T-helper 2 cell treated with Interferon-gamma antibody and Interleukin-4, amounts not matched to agents 100 ng/mL and 5 ng/mL, for 36 hours (primary cell): Measurements from ENCODE around the gene ADRB2. TPM values are rescaled to one million over a fixed set of nuclear protein-coding genes. Genes with fewer than 3 reads are reported as not detected.

Experiments
- intact Hi-C: fragments of 100-400 bp; cut with micrococcal nuclease; formaldehyde crosslinking; loops from one replicate; pipeline ENCODE4 v1.15.1; 2023
- total RNA-seq: library from RNA; stranded (reverse); gene quantifications from 2 replicates; pipeline ENCODE4 v1.2.3, GENCODE V29; 2022

The ADRB2 gene
- total RNA-seq, 1 donor from 2014 or later: 0.34 TPM

DNA sequence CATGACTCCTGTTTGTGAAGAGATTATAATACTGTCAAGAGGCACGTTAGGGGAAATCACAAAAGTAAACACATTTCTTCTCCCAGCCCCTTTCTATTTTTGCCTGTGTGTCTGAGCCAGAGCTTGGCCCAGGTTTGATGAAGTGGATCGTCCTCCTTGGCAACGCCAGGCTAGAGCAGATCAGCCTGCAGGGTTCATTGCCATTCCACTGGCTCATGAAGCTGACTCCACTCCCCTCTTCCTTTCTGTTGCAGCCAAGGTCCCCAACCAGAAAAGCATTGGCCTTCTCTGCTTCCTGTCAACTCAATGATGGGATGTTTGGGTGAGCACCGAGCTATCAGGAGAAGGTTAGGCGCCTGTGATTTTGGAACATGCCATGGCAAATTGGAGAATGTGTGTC lies 3.3 kb downstream of the ADRB2 start:
- intact Hi-C loops: loop anchor here (5.0 to 10.0 kb wide), 3 partner anchors 285 to 723 kb away; partner anchors contain the start of genes CSNK1A1 and GRPEL2

DNA sequence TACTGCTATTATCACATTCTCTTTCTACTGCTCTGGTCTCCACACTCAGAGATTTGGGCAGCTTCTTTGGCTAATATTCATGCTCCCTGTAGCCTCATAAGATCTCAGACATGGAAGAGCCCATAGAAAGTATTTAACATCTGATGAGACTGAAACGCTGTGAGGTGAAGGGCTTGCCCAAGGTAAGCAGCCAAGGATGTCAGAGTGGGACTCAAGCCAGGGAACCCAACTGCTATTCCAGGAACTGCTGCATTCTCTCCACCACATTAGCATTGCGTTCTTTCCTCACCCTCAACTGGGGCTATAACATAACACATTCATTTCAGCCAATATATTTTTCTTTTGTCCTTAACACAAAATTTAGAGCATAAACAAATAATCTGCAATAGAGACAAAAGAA lies 3.8 kb downstream of the ADRB2 start:
- intact Hi-C loops: no loop called here

DNA sequence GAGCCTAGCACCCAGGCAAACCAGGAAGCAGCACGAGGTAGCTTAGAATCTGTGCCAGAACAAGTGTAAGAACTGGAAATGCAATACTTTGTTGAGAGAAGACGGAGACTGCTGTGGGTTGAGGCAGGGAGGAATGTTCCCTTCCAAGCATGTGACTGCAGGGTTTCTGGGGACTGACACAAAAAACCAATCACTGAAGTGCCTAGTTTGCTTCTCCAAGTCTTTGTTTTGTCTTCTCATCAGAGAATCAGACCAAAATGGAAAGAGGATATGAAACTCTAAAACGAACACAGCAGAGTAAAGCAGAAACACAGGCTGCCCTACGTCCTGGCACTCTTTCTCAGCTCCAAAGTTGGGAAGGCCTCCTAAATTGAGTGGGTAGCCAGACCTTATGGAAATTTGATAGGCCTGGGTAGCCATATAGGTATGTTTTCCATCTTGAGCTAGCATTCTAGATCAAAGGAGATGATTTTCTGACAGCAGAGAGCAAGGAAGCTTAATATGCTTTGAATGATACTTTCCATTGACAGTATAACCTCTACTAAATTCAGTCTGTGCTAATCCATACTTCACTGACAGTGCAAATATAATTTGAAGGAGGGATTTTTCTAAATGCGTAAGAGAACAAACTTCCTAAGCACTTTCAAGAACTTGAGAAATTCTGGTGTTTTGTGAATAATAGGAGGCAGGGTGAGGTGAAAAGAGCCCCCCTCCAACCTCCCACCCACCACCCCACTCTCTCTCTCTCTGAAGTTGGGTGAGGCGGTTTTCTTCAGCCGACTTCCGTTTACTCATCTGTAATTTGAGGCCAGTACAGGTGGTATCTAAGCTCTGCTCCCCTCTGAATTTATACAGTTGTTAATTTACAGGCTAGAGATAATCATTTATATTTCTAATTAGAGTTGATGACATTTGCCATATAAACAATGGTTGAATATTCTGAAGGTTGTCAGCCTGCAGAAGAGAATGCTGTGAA lies 5.5 kb downstream of the ADRB2 start:
- intact Hi-C loops: no loop called here

DNA sequence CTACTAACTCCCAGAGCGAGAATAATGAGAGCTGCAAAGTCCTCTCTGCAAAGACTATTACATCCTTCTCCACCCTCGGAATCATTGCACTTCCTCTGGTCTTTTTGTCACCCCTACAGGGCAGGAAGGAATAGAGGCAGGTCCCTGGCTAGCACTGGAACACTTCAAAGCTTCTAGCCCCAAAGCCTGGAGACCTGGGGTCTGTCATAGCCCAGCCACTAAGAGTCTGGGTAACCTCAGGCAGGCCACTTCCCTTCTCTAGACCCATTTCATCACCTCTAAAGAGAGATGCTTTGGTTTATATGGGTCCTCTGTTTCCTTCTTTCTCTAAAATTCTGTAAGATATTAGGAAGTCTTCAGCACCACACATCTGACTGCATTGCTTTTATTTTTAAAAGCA lies 6.7 kb downstream of the ADRB2 start:
- intact Hi-C loops: no loop called here

DNA sequence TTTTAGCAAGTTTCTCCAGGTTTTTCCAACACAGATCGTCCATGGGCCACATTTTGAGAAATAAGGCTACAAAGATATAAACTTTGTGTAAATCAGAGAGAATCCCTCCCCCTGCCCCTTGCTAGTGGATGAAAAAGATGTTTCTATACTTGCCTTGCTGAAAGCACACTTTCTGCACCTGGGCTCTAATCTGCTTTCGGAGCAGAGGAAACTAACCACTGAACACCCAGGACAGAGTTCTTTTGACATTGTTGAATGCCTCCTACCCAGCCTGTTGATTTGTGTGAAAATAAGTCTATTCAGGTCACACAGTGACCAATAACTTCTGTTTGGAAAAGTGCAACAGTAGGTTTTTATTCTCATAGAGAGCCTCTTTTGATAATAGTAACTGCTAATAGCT lies 7.5 kb downstream of the ADRB2 start:
- intact Hi-C loops: no loop called here

DNA sequence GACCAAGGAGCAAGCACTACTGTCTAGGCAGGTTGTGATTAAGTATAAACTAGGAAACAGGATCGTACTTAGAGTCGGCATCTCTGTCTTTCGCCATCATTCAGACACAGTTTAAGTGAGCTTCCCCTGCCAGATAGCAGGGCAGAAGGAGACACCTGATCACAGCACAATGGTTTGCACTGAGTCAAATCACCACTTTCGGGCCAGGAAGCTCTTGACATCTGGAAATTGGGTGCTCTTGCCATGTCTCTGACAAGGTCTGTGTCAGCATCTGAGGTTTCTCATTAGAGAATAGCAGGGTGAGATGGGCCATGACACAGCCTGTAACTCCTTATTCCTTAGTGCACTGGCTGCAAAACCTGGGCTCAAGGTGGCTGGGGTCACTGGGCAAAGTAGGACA lies 8.3 kb downstream of the ADRB2 start:
- intact Hi-C loops: no loop called here

DNA sequence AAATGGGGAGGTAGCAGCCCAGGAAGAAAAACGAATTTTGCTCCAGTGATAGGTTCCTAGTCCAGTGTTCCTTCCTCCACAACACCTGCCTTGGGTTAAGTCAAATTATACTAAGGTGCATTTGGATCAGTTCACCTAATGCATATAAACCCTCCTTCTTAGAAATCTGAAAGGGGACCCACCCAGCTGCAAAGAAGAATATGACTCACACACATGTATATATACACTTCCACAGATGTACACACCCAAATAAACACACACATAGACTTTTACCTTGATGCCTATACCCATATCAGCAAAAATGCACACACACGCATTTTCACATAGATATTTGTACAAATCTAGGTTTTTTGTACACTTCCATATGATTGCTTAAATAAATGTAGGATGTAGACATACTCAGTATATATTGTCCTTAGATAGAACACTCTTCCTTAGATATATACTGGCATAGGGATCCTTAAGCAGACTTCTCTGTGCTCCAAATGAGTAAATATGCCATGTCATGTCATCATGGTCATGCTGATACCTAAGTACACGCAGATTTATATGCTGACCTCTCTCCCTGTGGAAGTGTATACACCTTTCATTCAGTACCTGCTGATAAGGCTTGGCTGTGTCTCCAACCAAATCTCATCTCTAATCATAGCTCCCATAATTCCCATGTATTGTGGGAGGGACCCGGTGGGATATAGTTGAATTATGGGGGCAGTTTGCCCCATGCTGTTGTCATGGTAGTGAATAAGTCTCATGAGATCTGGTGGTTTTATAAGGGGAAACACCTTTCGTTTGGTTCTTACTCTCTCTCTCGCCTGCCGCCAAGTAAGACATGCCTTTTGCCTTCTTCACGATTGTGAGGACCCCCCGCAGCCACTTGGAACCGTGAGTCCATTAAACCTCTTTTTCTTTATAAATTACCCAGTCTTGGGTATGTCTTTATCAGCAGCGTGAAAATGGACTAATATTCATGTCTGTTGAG lies 10.2 kb downstream of the ADRB2 start:
- intact Hi-C loops: no loop called here

DNA sequence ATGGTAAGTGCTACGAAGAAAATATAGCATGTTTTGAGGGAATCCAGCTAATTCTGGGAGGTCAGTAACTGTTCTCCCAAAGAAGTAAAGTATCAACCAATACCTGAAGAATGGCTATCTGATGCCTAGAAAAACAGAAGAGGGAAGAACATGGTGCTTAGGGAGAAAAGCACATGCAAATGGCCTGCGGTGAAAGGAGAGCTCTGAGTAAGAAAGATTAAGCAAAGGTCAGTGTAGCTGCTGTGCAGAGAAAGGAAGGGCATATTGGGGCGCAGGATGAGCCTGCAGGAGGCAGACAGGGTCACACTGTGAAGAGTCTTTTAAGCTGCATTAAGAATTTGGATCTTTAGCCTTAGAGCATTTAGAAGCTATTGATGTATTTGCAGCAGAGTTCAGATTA lies 11.0 kb downstream of the ADRB2 start:
- intact Hi-C loops: no loop called here

DNA sequence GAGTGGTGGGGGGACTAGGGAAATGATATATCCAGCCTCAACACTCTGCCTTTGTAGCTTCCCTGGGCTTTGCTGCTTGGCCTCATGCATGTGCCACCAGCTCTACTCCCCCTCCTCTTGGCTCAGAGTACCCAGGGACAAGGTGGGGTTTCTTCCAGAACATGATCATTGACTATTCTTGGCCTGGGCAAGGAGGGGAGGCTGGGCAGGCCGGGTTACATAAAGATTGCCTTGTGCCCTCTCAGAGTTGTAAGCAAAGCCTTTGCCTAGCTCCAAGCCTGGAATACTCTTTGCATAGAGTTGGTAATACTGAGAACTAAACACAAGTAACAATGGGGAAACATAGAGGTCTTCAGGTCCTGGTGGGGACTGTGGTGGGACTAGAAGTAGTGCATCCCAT lies 11.9 kb downstream of the ADRB2 start:
- intact Hi-C loops: no loop called here

DNA sequence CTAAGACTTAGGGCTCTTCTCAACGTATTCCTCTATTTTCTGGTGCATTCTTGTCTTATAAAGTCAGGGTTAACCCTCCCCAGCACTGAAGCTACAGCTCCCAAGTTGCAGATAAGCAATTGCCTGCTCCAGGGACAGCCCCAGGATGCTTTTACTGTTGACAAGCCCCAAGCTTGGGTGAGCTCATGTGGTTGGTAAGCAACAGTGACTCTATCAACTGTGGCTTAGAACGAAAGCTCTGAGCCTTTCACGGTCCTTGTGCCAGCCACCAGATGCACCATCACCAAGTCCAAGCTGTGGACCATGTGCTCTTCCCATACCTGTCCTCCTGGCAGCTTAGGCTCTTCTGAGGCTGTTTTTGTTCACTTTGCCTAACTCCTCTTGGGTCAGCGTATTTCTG lies 13.5 kb downstream of the ADRB2 start:
- intact Hi-C loops: no loop called here

DNA sequence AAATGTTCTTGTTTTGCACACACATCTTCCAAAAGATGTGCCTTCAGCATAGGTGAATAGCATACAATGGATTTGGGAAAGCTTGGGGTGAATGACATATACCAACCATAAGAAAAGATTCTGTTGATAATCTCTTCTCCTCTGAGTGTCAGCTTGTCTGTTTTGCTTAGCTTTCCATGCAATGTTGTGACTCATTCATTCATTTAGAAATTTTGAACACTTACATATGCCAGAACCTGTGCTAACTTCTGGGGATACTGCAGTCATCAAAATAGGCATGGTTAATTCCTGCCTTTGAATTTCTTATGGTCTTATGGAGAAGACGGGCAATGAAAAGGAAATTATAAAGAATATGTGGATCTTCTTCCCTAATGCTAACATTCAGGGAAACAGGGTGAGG lies 14.1 kb downstream of the ADRB2 start:
- intact Hi-C loops: no loop called here

DNA sequence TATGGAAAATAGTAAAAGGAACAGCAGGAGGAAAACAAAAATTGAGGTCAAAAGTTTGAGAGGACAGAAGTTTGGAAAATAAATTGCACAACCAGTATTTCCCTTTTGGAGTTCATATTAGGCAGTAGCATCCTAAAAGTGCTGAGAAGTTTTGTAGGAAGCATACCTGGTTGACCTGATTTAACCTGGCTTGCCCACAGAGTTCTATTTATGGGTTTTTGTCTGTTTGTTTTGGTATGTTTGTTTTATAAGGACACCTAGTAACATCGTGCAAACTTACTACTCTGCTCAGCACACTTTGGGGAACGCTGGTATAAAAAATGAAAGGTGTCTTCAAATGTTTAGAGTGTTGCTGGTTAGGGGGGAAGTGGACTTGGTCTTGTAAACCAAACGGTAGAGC lies 15.1 kb downstream of the ADRB2 start:
- intact Hi-C loops: no loop called here

DNA sequence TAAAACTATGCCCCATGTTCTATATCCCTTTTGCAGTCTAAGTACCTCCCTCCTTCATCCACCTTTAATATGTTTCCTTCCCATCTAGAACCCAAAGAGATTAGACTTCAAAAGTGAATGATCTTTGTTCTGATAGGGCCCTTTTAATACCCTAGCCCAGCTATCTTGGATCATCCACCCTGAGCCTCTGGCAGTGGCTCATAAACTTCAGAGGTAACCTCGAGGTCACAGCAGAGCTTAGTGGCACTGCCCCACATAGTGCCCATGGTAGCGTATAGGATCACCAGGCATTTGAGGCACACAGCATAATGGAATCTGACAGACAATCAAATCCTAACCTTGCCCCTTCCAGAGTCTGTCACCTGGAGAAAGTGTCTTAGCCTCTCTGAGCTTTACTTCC lies 15.8 kb downstream of the ADRB2 start:
- intact Hi-C loops: no loop called here

DNA sequence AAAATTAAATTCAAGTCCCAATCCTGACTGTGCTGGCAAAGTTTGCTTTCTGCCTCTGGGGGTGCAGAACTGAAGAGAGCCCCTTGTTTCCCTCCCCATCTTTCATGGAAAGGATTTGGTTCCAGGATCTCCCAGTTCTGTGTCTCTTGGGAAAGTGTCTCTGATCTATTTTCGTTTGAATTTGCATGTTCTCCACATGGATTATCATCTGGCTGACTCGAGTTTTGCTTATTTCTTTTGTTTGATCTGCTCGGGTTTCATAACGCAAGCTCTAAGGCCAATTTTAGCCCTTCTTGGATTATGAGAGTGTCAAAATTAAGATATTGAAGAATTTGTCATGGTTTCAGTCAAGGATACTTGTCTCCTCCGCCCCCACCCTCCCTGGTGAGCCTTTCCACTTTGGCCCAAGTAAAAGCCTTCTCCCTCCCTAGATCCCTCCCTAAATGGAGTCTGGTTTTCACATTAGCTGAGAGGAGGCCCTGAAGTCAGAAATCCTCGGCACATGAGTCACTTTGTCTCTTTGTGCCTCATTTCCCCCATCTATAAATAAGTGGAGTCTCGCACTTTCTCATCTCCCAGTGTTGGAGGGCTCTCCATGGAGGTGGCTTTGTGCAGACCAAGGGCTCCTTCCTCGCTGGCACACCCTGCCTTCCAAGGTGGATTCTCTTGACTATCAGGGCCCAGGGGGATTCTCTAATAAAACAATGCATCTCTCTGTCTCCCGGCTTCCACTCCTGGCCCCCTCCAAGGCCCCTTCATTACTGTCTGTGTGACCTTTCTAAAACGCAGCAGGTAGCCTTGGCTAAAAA lies 17.3 kb downstream of the ADRB2 start:
- intact Hi-C loops: no loop called here

DNA sequence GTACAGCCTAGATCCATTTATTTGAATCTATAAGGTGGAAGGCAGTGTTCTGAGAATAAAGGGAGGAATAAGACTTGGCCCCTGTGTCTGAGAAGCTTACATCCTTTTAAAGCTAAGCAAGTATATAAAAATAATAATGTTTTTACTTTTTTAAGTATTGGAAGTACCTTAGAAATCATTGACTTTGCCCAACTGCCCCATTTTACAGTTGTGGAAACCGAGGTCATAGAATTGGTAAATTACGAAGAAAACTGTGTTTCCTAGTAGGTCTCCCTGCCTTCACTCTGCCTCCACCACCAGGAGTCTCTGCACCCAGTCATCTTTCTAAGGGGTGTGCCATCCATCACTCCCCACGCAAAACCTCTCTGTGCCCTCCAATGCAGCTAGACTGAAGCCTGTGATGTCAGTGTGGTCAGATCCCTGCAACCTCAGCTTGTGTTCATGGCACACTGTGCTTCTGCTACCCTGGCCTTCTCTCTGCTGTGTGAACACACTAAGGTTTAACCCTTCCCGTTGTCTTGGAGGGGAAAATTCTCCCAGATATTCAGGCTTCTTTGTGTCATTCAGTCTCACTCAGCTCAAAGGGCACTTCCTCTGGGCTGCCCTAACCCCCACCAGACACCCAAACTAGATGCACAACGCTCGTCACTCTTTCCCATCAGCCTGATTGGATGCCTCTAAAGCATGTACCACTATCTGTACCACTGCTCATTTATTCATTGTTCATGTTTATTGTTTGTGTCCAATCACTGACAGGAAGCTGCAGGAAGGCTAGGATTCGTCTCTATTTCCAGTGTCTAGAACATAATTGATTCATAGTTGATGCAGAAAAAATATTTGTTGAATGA lies 18.2 kb downstream of the ADRB2 start:
- intact Hi-C loops: no loop called here

DNA sequence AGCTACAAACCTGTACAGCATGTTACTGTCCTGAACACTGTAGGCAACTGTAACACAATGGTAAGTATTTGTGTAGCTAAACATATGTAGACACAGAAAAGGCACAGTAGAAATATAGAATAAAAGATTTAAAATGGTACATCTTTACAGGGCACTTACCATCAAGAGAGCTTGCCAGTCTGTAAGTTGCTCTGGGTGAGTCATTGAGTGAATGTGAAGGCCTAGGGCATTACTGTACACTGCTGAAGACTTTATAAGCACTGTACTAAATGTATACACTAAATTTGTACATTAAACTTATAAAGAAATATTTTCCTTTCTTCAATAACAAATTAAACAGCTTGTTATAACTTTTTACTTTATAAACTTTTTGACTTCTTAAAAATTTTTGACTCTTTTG lies 20.5 kb downstream of the ADRB2 start:
- intact Hi-C loops: no loop called here

DNA sequence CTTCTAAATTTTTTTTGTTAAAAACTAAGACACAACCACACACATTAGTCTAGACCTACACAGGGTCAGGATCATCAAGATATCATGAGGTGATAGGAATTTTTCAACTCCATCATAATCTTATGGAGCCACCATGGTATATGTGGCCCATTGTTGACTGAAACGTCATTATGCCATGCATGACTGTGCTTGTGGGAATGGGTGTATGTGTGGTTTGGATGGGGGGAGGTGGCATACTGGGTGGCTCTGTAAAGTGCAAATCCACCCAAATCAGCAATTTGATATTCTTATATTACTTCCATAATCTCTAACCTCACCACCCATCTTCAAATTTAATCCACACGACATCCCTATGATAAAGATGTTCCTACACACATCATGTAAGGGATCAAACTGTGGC lies 21.0 kb downstream of the ADRB2 start:
- intact Hi-C loops: no loop called here

DNA sequence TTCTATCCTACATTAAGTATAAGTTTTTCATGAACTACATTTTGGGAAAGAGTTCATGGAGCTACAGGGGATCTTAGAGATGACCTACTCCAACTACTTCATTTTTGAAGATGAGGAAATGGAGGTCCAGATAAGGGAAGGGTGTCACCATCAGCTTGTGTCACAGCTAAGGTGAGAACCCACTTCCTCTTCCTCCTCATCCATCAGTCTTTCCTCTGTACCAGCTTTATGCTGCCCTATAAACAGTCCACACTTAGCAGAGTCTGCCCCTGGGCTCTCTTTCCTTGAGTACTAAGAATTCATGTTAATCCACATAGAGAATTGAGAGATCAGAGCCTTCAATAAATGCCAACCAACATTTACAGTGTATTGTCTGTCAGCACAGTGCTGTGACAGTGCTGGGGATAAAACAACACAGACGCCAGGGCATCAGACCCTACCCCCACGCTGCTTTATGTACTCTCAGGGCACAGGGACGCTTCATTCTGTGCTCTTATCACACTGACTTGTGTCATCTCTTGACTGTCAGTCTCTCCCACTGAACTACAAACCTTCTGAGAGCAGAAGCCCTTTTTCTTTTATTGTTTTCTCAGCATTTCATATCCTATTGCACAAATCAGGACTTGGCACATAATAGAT lies 22.1 kb downstream of the ADRB2 start:
- intact Hi-C loops: loop anchor here (2.0 kb wide), 2 partner anchors 22 to 40 kb away; partner anchors contain the start of gene ADRB2

DNA sequence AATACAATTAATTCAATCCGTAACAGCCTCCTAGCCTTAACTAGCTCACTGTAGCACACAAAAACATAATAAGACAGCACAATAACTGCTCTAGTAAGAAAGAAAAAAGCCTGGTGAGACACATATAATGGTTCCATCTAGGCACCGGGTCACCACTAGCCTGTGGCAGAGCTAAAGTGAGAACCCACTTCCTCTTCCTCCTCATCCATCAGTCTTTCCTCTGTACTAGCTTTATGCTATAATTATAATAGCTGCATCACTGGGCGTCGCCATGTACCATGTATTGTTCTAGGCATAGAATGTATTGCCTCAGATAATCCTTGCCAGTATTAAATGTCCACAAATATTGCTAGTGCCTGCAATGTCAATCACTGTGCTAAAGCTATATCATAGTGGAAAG lies 23.1 kb downstream of the ADRB2 start:
- intact Hi-C loops: loop anchor here (2.0 kb wide), 2 partner anchors 23 to 41 kb away; partner anchors contain the start of gene ADRB2

DNA sequence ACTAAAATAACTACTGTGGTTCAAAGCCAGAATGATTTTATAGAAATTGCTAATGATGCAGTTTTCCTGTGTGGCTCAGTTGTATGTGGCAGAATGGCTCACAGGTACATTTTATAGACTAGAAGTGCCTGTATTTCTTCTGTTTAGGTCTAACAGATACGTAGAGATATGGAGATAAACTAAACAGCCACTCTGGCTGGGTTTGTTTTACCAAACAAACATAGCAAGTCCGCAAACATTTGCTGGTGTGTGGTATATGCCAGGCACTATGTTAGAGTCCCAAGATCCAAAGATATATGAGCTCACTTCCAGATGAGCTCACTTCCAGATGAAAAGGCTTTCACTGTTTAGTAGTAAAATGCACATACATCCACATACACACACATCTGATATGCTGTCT lies 24.4 kb downstream of the ADRB2 start:
- intact Hi-C loops: no loop called here
